GM23338 (cell line): ENCODE results near the gene TSHZ2. TPM values are rescaled to one million over a fixed set of nuclear protein-coding genes. Genes with fewer than 3 reads are reported as not detected.

Source experiments
- ATAC-seq: fragments of 200-7000 bp; cut with Tn5 transposase; 3 replicates; pipeline ENCODE4 v1.9.1; 2020
- DNase-seq: peaks from one replicate; pipeline ENCODE4 v3.0.0-alpha.2; 2015; ENCODE audit warnings: low spot score
- H2AFZ ChIP-seq: fragments of 200-600 bp; sonication (generic); 2 replicates; pipeline ENCODE4 v1.8.0; 2016; ENCODE audit warnings: antibody characterized with exemption, mild to moderate bottlenecking, moderate library complexity
- H3F3A ChIP-seq: fragments of 200-600 bp; sonication (generic); replicated peaks from 2 replicates; pipeline ENCODE4 v1.8.0; 2017; ENCODE audit warnings: antibody characterized with exemption, mixed run types, low read depth
- H3K27ac ChIP-seq: fragments of 200-600 bp; sonication (generic); 2 replicates; pipeline ENCODE4 v1.6.1; 2016; ENCODE audit warnings: low read depth
- H3K27me3 ChIP-seq: fragments of 200-600 bp; sonication (generic); 2 replicates; pipeline ENCODE4 v1.8.0; 2016; ENCODE audit warnings: mild to moderate bottlenecking, mixed run types, moderate library complexity; ENCODE audit not compliant: insufficient read depth
- H3K36me3 ChIP-seq: fragments of 200-600 bp; sonication (generic); 2 replicates; pipeline ENCODE4 v1.8.0; 2016; ENCODE audit warnings: mild to moderate bottlenecking; ENCODE audit not compliant: insufficient read depth
- H3K4me1 ChIP-seq: fragments of 200-600 bp; sonication (generic); 2 replicates; pipeline ENCODE4 v1.8.0; 2016; ENCODE audit warnings: mild to moderate bottlenecking, moderate library complexity; ENCODE audit not compliant: insufficient read depth
- H3K4me2 ChIP-seq: fragments of 200-600 bp; sonication (generic); 2 replicates; pipeline ENCODE4 v1.7.1; 2017; ENCODE audit warnings: mixed run types
- H3K4me3 ChIP-seq: fragments of 200-600 bp; sonication (generic); 2 replicates; pipeline ENCODE4 v1.6.1; 2016; ENCODE audit warnings: mixed run types
- H3K79me2 ChIP-seq: fragments of 200-600 bp; sonication (generic); replicated peaks from 2 replicates; pipeline ENCODE4 v1.8.0; 2017; ENCODE audit warnings: mild to moderate bottlenecking; ENCODE audit not compliant: insufficient read depth
- H3K9me2 ChIP-seq: fragments of 200-600 bp; sonication (generic); 2 replicates; pipeline ENCODE4 v1.8.0; 2017; ENCODE audit not compliant: insufficient read depth
- H4K20me1 ChIP-seq: fragments of 200-600 bp; sonication (generic); replicated peaks from 2 replicates; pipeline ENCODE4 v1.8.0; 2017; ENCODE audit warnings: mild to moderate bottlenecking; ENCODE audit not compliant: insufficient read depth
- H3K27ac Mint-ChIP-seq: 2 replicates; pipeline ENCODE4 v1.8.0; 2020; ENCODE audit warnings: inconsistent platforms, mild to moderate bottlenecking, moderate library complexity, mixed read lengths
- H3K27me3 Mint-ChIP-seq: 3 replicates; pipeline ENCODE4 v1.8.0; 2022; ENCODE audit warnings: low read depth, mild to moderate bottlenecking, moderate library complexity, mixed read lengths, inconsistent platforms; ENCODE audit not compliant: insufficient read depth, poor library complexity
- H3K36me3 Mint-ChIP-seq: 3 replicates; pipeline ENCODE4 v1.8.0; 2021; ENCODE audit warnings: low read depth, mild to moderate bottlenecking, inconsistent platforms, moderate library complexity, mixed read lengths
- H3K4me1 Mint-ChIP-seq: 3 replicates; pipeline ENCODE4 v1.8.0; 2020; ENCODE audit warnings: mild to moderate bottlenecking, inconsistent platforms, mixed read lengths
- H3K4me3 Mint-ChIP-seq: 3 replicates; pipeline ENCODE4 v1.8.0; 2021; ENCODE audit warnings: moderate library complexity, mild to moderate bottlenecking, inconsistent platforms, mixed read lengths
- H3K9me3 Mint-ChIP-seq: 3 replicates; pipeline ENCODE4 v1.8.0; 2020; ENCODE audit warnings: moderate library complexity, mild to moderate bottlenecking, inconsistent platforms, mixed read lengths
- CREB1 ChIP-seq: fragments of 250-450 bp; sonication (Bioruptor Pico); IDR thresholded peaks from 2 replicates; pipeline ENCODE4 v1.5.0; 2020; ENCODE audit warnings: low read depth, mild to moderate bottlenecking, moderate library complexity
- EZH2 ChIP-seq: fragments of 200-600 bp; sonication (generic); IDR thresholded peaks from one replicate; pipeline ENCODE4 v1.8.0; 2017; ENCODE audit warnings: antibody characterized with exemption, mild to moderate bottlenecking, low read depth; ENCODE audit not compliant: unreplicated experiment
- EZH2phosphoT487 ChIP-seq: fragments of 200-600 bp; sonication (generic); IDR thresholded peaks from one replicate; pipeline ENCODE4 v1.8.1; 2018; ENCODE audit warnings: antibody characterized with exemption; ENCODE audit not compliant: unreplicated experiment
- POLR2AphosphoS5 ChIP-seq: IDR thresholded peaks from 2 replicates; pipeline ENCODE4 v1.6.1; 2016; ENCODE audit warnings: antibody characterized with exemption, low read depth
- ZNF331 ChIP-seq: fragments of 250-450 bp; sonication (Bioruptor Pico); IDR thresholded peaks from 2 replicates; pipeline ENCODE4 v1.5.0; 2020; ENCODE audit warnings: low read depth, mild to moderate bottlenecking, moderate library complexity
- polyA plus RNA-seq: library from polyadenylated mRNA; unstranded; fragments of >200 nt; fragmentation: Nextera tagmentation; extraction: Ambion mirVana; gene quantifications from 2 replicates; pipeline ENCODE4 v1.2.1, GENCODE V29; 2016
- total RNA-seq: library from RNA; depleted of rRNA; stranded (reverse); fragments of >200 nt; shearing (Covaris generic); gene quantifications from 2 replicates; pipeline ENCODE4 v1.2.3, GENCODE V29; 2014
- TF ChIP-seq, protein P1 (sequence below), 2 experiments: fragments of 200-600 bp in 1 of 2; sonication (generic) in 1 of 2; conservative IDR thresholded peaks; 2 replicates each; pipeline versions ENCODE4 v1.5.1 to v1.6.1; 2016 to 2017; ENCODE audit warnings: antibody characterized with exemption in 2 of 2, low read depth in 2 of 2, mild to moderate bottlenecking in 2 of 2, moderate library complexity in 1 of 2
- TF ChIP-seq, protein P2 (sequence below): IDR thresholded peaks from 2 replicates; pipeline ENCODE4 v1.6.1; 2016; ENCODE audit warnings: antibody characterized with exemption
- TF ChIP-seq, protein P3 (sequence below): IDR thresholded peaks from one replicate; pipeline ENCODE4 v1.6.1; 2018; ENCODE audit warnings: antibody characterized with exemption; ENCODE audit not compliant: unreplicated experiment

TSHZ2 gene
- total and polyA plus RNA-seq, 2 experiments from 2014 or later, result 0.49 to 1.3 TPM

DNA sequence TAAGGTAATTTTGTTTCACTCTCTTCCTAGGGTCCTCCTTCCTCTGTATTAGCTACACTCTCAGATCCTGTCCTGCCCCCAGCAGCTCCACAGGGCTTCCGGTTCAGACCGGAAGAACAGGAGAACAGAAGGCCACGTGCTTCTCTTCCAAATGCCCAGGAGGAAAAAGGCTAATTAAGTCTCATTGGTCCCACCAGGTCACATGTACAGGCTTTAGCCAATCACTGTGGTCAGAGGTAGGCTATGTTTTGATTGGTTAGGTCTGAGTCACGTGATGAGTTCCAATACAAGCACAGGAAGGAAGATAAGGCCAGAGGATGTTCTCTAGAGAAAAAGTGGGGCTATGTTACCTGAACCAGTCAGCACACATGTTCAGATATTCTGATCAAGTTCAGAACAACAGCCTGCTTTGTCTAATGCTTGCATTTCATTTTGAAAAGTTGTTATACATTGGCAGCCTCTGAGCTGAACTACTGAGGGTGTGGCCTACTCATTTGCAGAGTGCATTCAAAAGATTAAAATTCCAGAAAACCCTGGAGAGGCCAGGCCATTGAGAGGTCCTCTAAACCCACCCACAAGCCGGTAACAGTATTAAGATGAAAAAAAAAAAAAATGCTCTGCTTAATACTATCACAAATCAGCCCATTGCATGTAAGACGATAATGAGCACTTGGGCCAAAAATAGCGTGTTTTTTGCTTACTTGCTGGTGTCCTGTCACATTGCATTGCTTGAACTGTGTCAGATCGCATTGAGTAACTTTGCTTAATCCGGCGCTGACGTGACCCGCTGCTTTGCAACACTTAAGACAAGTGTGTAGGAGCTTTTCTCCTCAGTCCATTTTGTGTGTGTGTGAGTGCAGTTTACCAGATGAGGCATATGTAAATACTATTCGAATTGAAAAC is 170.3 kb downstream of the TSHZ2 start:
- Histone ChIP-seq H3K27ac (no peak overlapping the region), H4K20me1 (no peaks in the 10 kb centered on the region), H3K4me1 (no peaks in the 10 kb centered on the region), H3K27me3 (no peaks in the 10 kb centered on the region), H3K4me3 (no peak overlapping the region), H3K9me2 (peaks cover 6% of the 10 kb centered on the region; the same call in 1 of the 2 replicates), H3K79me2 (no peaks in the 10 kb centered on the region), H3K36me3 (no peaks in the 10 kb centered on the region), H3F3A (no peaks in the 10 kb centered on the region), H3K4me2 (no peak overlapping the region), H2AFZ (no peak overlapping the region; the same call in 1 of the 2 replicates)
- ATAC-seq (no peak), DNase-seq (no peak)
- peaks cover 1% of the 10 kb centered on the region; the same call in 2 of the 3 replicates for H3K4me1 Mint-ChIP-seq
- no peaks in the 10 kb centered on the region for H3K36me3 Mint-ChIP-seq
- H3K9me3 Mint-ChIP-seq, result no peaks in the 10 kb centered on the region
- H3K27me3 Mint-ChIP-seq, result peaks cover under 1% of the 10 kb centered on the region
- no peak overlapping the region for H3K4me3 Mint-ChIP-seq
- H3K27ac Mint-ChIP-seq, result no peak overlapping the region
- no peak for TF ChIP-seq EZH2
- TF ChIP-seq CREB1 (CRISPR knock-in tag), result no peak
- TF ChIP-seq, protein P1, sequence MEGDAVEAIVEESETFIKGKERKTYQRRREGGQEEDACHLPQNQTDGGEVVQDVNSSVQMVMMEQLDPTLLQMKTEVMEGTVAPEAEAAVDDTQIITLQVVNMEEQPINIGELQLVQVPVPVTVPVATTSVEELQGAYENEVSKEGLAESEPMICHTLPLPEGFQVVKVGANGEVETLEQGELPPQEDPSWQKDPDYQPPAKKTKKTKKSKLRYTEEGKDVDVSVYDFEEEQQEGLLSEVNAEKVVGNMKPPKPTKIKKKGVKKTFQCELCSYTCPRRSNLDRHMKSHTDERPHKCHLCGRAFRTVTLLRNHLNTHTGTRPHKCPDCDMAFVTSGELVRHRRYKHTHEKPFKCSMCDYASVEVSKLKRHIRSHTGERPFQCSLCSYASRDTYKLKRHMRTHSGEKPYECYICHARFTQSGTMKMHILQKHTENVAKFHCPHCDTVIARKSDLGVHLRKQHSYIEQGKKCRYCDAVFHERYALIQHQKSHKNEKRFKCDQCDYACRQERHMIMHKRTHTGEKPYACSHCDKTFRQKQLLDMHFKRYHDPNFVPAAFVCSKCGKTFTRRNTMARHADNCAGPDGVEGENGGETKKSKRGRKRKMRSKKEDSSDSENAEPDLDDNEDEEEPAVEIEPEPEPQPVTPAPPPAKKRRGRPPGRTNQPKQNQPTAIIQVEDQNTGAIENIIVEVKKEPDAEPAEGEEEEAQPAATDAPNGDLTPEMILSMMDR (conservative IDR thresholded peaks at IDR 0.05; ENCODE audit: low read depth in 2 of 2), result no peak
- TF ChIP-seq, protein P2, sequence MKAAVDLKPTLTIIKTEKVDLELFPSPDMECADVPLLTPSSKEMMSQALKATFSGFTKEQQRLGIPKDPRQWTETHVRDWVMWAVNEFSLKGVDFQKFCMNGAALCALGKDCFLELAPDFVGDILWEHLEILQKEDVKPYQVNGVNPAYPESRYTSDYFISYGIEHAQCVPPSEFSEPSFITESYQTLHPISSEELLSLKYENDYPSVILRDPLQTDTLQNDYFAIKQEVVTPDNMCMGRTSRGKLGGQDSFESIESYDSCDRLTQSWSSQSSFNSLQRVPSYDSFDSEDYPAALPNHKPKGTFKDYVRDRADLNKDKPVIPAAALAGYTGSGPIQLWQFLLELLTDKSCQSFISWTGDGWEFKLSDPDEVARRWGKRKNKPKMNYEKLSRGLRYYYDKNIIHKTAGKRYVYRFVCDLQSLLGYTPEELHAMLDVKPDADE, result no peak
- TF ChIP-seq EZH2phosphoT487, result no peak
- TF ChIP-seq ZNF331 (CRISPR knock-in tag), result no peak
- TF ChIP-seq, protein P3, sequence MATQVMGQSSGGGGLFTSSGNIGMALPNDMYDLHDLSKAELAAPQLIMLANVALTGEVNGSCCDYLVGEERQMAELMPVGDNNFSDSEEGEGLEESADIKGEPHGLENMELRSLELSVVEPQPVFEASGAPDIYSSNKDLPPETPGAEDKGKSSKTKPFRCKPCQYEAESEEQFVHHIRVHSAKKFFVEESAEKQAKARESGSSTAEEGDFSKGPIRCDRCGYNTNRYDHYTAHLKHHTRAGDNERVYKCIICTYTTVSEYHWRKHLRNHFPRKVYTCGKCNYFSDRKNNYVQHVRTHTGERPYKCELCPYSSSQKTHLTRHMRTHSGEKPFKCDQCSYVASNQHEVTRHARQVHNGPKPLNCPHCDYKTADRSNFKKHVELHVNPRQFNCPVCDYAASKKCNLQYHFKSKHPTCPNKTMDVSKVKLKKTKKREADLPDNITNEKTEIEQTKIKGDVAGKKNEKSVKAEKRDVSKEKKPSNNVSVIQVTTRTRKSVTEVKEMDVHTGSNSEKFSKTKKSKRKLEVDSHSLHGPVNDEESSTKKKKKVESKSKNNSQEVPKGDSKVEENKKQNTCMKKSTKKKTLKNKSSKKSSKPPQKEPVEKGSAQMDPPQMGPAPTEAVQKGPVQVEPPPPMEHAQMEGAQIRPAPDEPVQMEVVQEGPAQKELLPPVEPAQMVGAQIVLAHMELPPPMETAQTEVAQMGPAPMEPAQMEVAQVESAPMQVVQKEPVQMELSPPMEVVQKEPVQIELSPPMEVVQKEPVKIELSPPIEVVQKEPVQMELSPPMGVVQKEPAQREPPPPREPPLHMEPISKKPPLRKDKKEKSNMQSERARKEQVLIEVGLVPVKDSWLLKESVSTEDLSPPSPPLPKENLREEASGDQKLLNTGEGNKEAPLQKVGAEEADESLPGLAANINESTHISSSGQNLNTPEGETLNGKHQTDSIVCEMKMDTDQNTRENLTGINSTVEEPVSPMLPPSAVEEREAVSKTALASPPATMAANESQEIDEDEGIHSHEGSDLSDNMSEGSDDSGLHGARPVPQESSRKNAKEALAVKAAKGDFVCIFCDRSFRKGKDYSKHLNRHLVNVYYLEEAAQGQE, result no peak
- TF ChIP-seq POLR2AphosphoS5, result no peak
